Panc1 (cell line): ENCODE measurements around the gene MAPK8. TPM values are rescaled to one million over a fixed set of nuclear protein-coding genes. Genes with fewer than 3 reads are reported as not detected.

Source experiments
- ATAC-seq: fragments of 200-7000 bp; cut with Tn5 transposase; 2 replicates; pipeline ENCODE4 v1.9.1; 2020; ENCODE audit warnings: mild to moderate bottlenecking, moderate library complexity
- BruUV-seq: library from RNA; stranded (reverse); fragments of 400-500 nt; replicated peaks from 2 replicates; lab custom pipeline; 2021; lab: Mats Ljungman, UMichigan
- CTCF ChIA-PET: fragments of 300-600 bp; sonication (Branson Sonifier 250); formaldehyde crosslinking; loops from one replicate; lab custom pipeline; 2022; ENCODE audit warnings: antibody characterized with exemption; lab: Charles Lee
- POLR2A ChIA-PET: fragments of 300-600 bp; sonication (Branson Sonifier 250); formaldehyde crosslinking; loops from one replicate; lab custom pipeline; 2022; ENCODE audit warnings: antibody characterized with exemption; lab: Charles Lee
- DNase-seq: peaks from one replicate; pipeline ENCODE4 v3.0.0-alpha.2; 2010; ENCODE audit warnings: low read depth, low spot score
- H3K27ac ChIP-seq: 2 replicates; pipeline ENCODE4 v1.5.1; 2011; ENCODE audit warnings: mild to moderate bottlenecking, low read length, inconsistent platforms
- H3K27me3 ChIP-seq: fragments of 200-500 bp; sonication (Bioruptor generic); 2 replicates; pipeline ENCODE4 v1.6.0; 2014; ENCODE audit warnings: low read length, inconsistent platforms; ENCODE audit not compliant: control insufficient read depth, insufficient read depth
- H3K36me3 ChIP-seq: fragments of 200-500 bp; sonication (Bioruptor generic); 2 replicates; pipeline ENCODE4 v1.5.1; 2014; ENCODE audit warnings: inconsistent platforms, mild to moderate bottlenecking, low read length, moderate library complexity; ENCODE audit not compliant: control insufficient read depth, insufficient read depth
- H3K4me1 ChIP-seq: 2 replicates; pipeline ENCODE4 v1.5.1; 2011; ENCODE audit warnings: inconsistent platforms, mild to moderate bottlenecking, low read length, moderate library complexity; ENCODE audit not compliant: control insufficient read depth, insufficient read depth
- H3K4me3 ChIP-seq, 2 experiments: 2 replicates each; pipeline ENCODE4 v1.5.1; 2011 to 2012; ENCODE audit warnings: low read depth in 2 of 2, low read length in 2 of 2, mild to moderate bottlenecking in 2 of 2, inconsistent platforms in 1 of 2, moderate library complexity in 1 of 2
- H3K9me3 ChIP-seq: fragments of 200-500 bp; sonication (Bioruptor generic); 2 replicates; pipeline ENCODE4 v1.5.1; 2014; ENCODE audit warnings: low read depth, mild to moderate bottlenecking, inconsistent platforms, low read length, moderate library complexity; ENCODE audit not compliant: control insufficient read depth, insufficient read depth
- POLR2AphosphoS5 ChIP-seq: IDR thresholded peaks from 2 replicates; pipeline ENCODE4 v1.6.1; 2012; ENCODE audit warnings: mild to moderate bottlenecking, low read depth, low read length, moderate library complexity
- SIN3A ChIP-seq: IDR thresholded peaks from 2 replicates; pipeline ENCODE4 v1.6.1; 2012; ENCODE audit warnings: low read depth, mild to moderate bottlenecking, low read length, moderate library complexity, borderline replicate concordance; ENCODE audit not compliant: insufficient read depth
- TCF7L2 ChIP-seq: IDR thresholded peaks from 2 replicates; pipeline ENCODE4 v1.6.1; 2011; ENCODE audit warnings: mild to moderate bottlenecking, low read depth, low read length, inconsistent platforms
- in situ Hi-C: cut with HindIII; loops from 2 replicates; pipeline ENCODE4 v1.10.0; 2016; ENCODE audit warnings: low sequenced_read_pairs, low pct_unique_long_range_greater_than_20kb
- intact Hi-C: fragments of 100-400 bp; cut with micrococcal nuclease; formaldehyde crosslinking; loops from one replicate; pipeline ENCODE4 v1.10.0; 2022; ENCODE audit not compliant: unreplicated experiment
- total RNA-seq: library from RNA; stranded (reverse); gene quantifications from one replicate; pipeline ENCODE4 v1.2.1, GENCODE V29; 2021; ENCODE audit not compliant: unreplicated experiment
- TF ChIP-seq, protein P1 (sequence below): fragments of 450-650 bp; IDR thresholded peaks from 2 replicates; pipeline ENCODE4 v1.5.1; 2017; ENCODE audit warnings: mild to moderate bottlenecking
- TF ChIP-seq, protein P2 (sequence below), 2 experiments: IDR thresholded peaks; 2 replicates each; pipeline ENCODE4 v1.6.1; 2011 to 2012; ENCODE audit warnings: low read depth in 2 of 2, control low read depth in 1 of 2, low read length in 1 of 2, mild to moderate bottlenecking in 1 of 2, moderate library complexity in 1 of 2; ENCODE audit not compliant: insufficient read depth in 1 of 2

The MAPK8 gene
- total RNA-seq, 1 experiment from 2014 or later, result 66.6 TPM

DNA sequence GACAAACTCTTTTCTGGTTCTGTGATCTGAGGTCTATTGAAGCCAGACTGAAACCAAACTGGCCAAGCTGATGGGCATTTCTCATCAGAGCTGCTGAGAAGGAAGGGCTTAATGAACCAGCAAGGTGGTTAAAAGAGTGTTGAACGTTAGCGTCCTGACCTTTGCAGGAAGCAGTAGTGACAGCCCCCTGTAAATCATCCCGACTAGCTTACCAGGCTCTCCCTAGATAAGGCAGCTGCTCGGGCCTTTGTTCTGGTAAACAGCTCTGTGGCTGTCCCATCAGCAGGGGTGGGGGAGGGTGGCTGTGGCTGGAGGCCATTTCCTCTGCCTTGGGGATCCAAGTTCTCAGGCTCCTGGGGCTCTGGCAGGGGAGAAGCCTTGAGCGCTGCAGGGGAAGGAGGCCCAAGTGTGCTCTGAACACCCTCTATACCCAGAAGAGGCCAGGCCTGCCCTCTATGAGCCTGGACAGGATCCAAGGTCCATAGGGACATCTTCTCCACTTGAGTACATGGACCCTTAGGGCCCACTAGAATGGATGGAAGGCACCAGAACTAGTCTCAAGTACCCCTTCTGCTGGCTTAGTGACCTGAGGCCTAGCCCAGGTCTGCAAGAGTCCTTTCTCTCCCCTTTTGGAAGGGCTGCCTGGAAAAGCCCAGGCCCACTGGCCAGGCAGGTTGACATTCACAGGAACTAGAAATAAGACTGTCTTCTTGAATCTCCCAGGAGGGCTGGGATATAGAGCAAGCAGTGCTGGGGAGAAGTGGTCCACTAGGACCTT lies 163.8 kb downstream of the MAPK8 start:
- CTCF ChIA-PET, result no interaction called here
- Histone ChIP-seq H3K27me3 (peaks cover 11% of the 10 kb centered on the region), H3K4me3 (no peak overlapping the region), H3K4me1 (no peaks in the 10 kb centered on the region; the same call in 1 of the 2 replicates), H3K36me3 (no peaks in the 10 kb centered on the region), H3K9me3 (no peaks in the 10 kb centered on the region), H3K27ac (no peak overlapping the region)
- TF ChIP-seq, protein P1, sequence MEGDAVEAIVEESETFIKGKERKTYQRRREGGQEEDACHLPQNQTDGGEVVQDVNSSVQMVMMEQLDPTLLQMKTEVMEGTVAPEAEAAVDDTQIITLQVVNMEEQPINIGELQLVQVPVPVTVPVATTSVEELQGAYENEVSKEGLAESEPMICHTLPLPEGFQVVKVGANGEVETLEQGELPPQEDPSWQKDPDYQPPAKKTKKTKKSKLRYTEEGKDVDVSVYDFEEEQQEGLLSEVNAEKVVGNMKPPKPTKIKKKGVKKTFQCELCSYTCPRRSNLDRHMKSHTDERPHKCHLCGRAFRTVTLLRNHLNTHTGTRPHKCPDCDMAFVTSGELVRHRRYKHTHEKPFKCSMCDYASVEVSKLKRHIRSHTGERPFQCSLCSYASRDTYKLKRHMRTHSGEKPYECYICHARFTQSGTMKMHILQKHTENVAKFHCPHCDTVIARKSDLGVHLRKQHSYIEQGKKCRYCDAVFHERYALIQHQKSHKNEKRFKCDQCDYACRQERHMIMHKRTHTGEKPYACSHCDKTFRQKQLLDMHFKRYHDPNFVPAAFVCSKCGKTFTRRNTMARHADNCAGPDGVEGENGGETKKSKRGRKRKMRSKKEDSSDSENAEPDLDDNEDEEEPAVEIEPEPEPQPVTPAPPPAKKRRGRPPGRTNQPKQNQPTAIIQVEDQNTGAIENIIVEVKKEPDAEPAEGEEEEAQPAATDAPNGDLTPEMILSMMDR, result no peak
- TF ChIP-seq, protein P2, sequence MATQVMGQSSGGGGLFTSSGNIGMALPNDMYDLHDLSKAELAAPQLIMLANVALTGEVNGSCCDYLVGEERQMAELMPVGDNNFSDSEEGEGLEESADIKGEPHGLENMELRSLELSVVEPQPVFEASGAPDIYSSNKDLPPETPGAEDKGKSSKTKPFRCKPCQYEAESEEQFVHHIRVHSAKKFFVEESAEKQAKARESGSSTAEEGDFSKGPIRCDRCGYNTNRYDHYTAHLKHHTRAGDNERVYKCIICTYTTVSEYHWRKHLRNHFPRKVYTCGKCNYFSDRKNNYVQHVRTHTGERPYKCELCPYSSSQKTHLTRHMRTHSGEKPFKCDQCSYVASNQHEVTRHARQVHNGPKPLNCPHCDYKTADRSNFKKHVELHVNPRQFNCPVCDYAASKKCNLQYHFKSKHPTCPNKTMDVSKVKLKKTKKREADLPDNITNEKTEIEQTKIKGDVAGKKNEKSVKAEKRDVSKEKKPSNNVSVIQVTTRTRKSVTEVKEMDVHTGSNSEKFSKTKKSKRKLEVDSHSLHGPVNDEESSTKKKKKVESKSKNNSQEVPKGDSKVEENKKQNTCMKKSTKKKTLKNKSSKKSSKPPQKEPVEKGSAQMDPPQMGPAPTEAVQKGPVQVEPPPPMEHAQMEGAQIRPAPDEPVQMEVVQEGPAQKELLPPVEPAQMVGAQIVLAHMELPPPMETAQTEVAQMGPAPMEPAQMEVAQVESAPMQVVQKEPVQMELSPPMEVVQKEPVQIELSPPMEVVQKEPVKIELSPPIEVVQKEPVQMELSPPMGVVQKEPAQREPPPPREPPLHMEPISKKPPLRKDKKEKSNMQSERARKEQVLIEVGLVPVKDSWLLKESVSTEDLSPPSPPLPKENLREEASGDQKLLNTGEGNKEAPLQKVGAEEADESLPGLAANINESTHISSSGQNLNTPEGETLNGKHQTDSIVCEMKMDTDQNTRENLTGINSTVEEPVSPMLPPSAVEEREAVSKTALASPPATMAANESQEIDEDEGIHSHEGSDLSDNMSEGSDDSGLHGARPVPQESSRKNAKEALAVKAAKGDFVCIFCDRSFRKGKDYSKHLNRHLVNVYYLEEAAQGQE (IDR thresholded peaks at IDR 0.05; ENCODE audit: insufficient read depth in 1 of 2, low read depth in 2 of 2, low read length in 1 of 2), result no peak
- TF ChIP-seq TCF7L2 (no peak), POLR2AphosphoS5 (no peak), SIN3A (no peak)
- BruUV-seq, result no TSS peak
- in situ Hi-C loops, result no loop called here
- ATAC-seq, result no peak
- intact Hi-C loops, result no loop called here
- no peak for DNase-seq
- POLR2A ChIA-PET, result no interaction called here

DNA sequence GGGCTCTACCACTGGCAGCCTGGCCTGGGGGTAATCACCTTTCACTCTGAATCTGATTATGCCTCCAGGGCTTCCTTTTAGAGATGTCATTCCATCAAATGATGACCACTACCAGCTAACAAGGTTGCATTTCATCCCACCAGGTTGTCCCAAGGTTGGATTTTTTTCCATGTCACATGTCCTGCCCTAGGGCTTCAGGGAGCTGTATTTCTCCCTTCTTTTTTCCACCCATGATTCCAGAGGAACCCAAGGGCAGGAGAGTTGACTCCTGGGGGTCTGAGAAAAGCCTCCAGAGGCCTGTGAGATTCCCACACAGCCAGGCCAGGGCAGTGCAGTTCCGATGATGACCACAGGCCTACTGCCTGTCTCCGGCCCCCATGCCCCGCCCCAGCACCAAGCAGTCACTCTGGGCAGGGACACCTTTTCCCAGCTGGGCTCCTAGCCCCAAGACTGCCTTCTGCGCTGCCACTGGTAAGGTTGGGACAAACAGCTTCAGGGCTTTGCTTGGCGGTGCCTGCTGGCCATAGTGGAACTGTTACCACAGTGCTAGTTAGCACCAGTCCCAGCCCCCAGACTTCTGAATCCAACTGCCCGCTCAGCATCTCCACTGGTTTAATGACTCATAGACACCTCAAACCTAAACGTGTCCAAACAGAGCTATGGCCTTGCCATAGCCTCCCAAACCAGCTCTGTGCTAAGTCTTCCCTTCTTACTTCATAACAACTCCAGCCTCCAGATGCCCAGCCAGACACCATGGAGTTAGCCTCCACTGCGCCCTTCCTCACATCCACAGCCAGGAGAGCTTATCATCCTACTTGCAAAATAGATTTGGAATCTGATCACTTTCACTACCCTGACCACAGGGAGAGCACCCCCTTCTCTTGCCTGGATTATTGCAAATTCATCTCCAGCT lies 164.7 kb downstream of the MAPK8 start:
- Histone ChIP-seq H3K27me3 (peaks cover 11% of the 10 kb centered on the region), H3K9me3 (no peaks in the 10 kb centered on the region), H3K4me3 (no peak overlapping the region), H3K4me1 (no peaks in the 10 kb centered on the region; the same call in 1 of the 2 replicates), H3K27ac (no peak overlapping the region), H3K36me3 (no peaks in the 10 kb centered on the region)
- in situ Hi-C loops, result no loop called here
- DNase-seq (no peak), ATAC-seq (no peak)
- ChIA-PET POLR2A (no interaction called here), CTCF (no interaction called here)
- intact Hi-C loops, result no loop called here
- BruUV-seq, result no TSS peak
- TF ChIP-seq, protein P1, result no peak
- TF ChIP-seq TCF7L2 (no peak), POLR2AphosphoS5 (no peak), SIN3A (no peak)
- TF ChIP-seq, protein P2 (IDR thresholded peaks at IDR 0.05; ENCODE audit: insufficient read depth in 1 of 2, low read depth in 2 of 2, low read length in 1 of 2), result no peak
